Brain microvascular endothelial cell (primary cell): Measurements from ENCODE around the gene ATR.

Experiments used
- DNase-seq: peaks from one replicate; pipeline ENCODE4 v3.0.0-alpha.2; 2020
- H3K27ac ChIP-seq: fragments of 250-450 bp; sonication (Bioruptor Pico); 2 replicates; pipeline ENCODE4 v1.5.1; 2020; ENCODE audit warnings: mild to moderate bottlenecking, moderate library complexity
- H3K27me3 ChIP-seq: fragments of 250-450 bp; sonication (Bioruptor Pico); replicated peaks from 2 replicates; pipeline ENCODE4 v1.5.1; 2020; ENCODE audit warnings: mild to moderate bottlenecking
- H3K36me3 ChIP-seq: fragments of 250-450 bp; sonication (Bioruptor Pico); replicated peaks from 2 replicates; pipeline ENCODE4 v1.5.1; 2020; ENCODE audit warnings: mild to moderate bottlenecking
- H3K4me3 ChIP-seq: 2 replicates; pipeline ENCODE4 v1.5.1; 2011; ENCODE audit warnings: low read depth, mild to moderate bottlenecking, control low read depth, low read length, moderate library complexity
- in situ Hi-C: cut with HindIII; loops from 2 replicates; pipeline ENCODE4 v1.10.0; 2017; ENCODE audit warnings: low sequenced_read_pairs, low pct_ligation_motif_present
- TF ChIP-seq, protein P1 (sequence below): IDR thresholded peaks from 2 replicates; pipeline ENCODE4 v1.5.1; 2011; ENCODE audit warnings: low read depth, mild to moderate bottlenecking, moderate library complexity, low read length, control low read depth, inconsistent platforms; ENCODE audit errors: missing control alignments

The ATR gene

GRCh38 chr3:142495103-142495502 is 83.4 kb downstream of the ATR start:
- DNase-seq, result no peak
- Histone ChIP-seq H3K36me3 (peaks cover 8% of the 10 kb centered on the region), H3K27ac (no peak overlapping the region), H3K4me3 (no peak overlapping the region), H3K27me3 (no peaks in the 10 kb centered on the region)
- TF ChIP-seq, protein P1, sequence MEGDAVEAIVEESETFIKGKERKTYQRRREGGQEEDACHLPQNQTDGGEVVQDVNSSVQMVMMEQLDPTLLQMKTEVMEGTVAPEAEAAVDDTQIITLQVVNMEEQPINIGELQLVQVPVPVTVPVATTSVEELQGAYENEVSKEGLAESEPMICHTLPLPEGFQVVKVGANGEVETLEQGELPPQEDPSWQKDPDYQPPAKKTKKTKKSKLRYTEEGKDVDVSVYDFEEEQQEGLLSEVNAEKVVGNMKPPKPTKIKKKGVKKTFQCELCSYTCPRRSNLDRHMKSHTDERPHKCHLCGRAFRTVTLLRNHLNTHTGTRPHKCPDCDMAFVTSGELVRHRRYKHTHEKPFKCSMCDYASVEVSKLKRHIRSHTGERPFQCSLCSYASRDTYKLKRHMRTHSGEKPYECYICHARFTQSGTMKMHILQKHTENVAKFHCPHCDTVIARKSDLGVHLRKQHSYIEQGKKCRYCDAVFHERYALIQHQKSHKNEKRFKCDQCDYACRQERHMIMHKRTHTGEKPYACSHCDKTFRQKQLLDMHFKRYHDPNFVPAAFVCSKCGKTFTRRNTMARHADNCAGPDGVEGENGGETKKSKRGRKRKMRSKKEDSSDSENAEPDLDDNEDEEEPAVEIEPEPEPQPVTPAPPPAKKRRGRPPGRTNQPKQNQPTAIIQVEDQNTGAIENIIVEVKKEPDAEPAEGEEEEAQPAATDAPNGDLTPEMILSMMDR, result no peak
- in situ Hi-C loops, result no loop called here

DNA sequence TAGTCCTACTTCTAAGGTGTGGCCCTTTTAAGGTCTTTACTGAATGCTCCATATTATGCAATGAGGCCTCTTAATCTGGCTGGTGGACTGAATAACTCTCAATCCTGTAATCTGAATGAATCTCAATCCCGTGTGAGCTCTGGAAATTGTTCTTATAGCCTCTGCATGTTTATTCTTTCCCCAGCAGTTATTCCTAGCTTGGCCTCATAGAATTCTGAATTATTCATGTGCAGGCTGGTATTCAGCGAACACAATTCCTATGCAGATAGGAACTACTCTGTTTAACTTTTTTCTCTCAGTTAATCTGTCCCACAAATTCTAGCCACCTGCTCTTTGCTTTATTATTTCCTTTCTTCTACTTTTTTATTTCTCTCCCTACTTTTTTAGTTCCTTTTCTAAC is 86.3 kb downstream of the ATR start:
- Histone ChIP-seq H3K27ac (no peak overlapping the region), H3K27me3 (no peaks in the 10 kb centered on the region), H3K36me3 (peaks cover 16% of the 10 kb centered on the region), H3K4me3 (no peak overlapping the region)
- in situ Hi-C loops, result no loop called here
- no peak for DNase-seq
- TF ChIP-seq, protein P1, result no peak

- H3K27ac ChIP-seq, result no peak overlapping the region
- DNase-seq, result no peak
- no peak overlapping the region for H3K4me3 ChIP-seq
- TF ChIP-seq, protein P1, result no peak
- peaks cover 17% of the 10 kb centered on the region for H3K36me3 ChIP-seq
- no peaks in the 10 kb centered on the region for H3K27me3 ChIP-seq
- in situ Hi-C loops, result no loop called here
Measured at GRCh38 chr3:142489572-142490323, 88.8 kb downstream of the ATR start.

DNA sequence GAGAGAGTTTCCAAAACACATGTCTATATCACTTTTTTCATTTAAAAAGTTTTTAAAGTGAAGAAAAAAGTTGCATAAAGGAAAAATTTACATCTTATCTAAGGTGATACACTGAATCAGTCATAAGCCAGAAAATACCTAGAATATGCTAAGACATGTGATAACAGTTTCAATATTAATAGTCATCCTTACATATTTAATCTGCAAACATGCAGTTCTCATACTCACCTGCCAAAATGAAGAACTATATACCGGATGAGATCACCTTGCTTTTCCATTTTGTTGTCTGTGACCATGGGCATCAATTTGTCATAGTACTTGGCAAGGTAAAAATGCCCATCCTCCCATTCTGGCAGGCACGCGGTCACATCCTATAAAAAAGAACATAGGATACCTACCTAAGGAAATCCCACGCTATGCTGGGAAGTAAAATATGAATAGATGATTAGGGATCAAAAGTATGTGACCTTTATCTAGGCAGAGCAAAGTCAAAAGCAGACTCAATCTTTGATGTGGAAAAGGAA is 93.6 kb downstream of the ATR start:
- H3K36me3 ChIP-seq, result peaks cover 34% of the 10 kb centered on the region
- no peak for DNase-seq
- H3K4me3 ChIP-seq, result no peak overlapping the region
- no peak overlapping the region for H3K27ac ChIP-seq
- in situ Hi-C loops, result no loop called here
- H3K27me3 ChIP-seq, result no peaks in the 10 kb centered on the region
- TF ChIP-seq, protein P1, result no peak

GRCh38 chr3:142481196-142481595 is 97.3 kb downstream of the ATR start:
- H3K27me3 ChIP-seq, result no peaks in the 10 kb centered on the region
- DNase-seq, result no peak
- in situ Hi-C loops, result no loop called here
- peaks cover 24% of the 10 kb centered on the region for H3K36me3 ChIP-seq
- TF ChIP-seq, protein P1, result no peak
- H3K4me3 ChIP-seq, result no peak overlapping the region
- no peak overlapping the region for H3K27ac ChIP-seq
